Activated T-cell treated with anti-CD3 and anti-CD28 coated beads, Interleukin-2, amount 50 U/mL, for 24 hours (primary cell): ENCODE data around the gene MICU1.
"Not testable (repeated sequence)": the region's sequence is repeated elsewhere in the genome, so short reads cannot be mapped to it uniquely, and the experiment has no call there.

Experiments
- DNase-seq: peaks from one replicate; pipeline ENCODE4 v3.0.0-alpha.2; 2020
- H3K27ac Mint-ChIP-seq: 2 replicates; pipeline ENCODE4 v1.8.0; 2020; ENCODE audit warnings: mild to moderate bottlenecking, mixed read lengths
- H3K27me3 Mint-ChIP-seq: 2 replicates; pipeline ENCODE4 v1.8.0; 2020; ENCODE audit warnings: mixed read lengths
- H3K36me3 Mint-ChIP-seq: 2 replicates; pipeline ENCODE4 v1.8.0; 2020; ENCODE audit warnings: low read depth, mixed read lengths
- H3K4me1 Mint-ChIP-seq: 2 replicates; pipeline ENCODE4 v1.8.0; 2020; ENCODE audit warnings: low read depth, mixed read lengths
- H3K4me3 Mint-ChIP-seq: 2 replicates; pipeline ENCODE4 v1.8.0; 2020; ENCODE audit warnings: mild to moderate bottlenecking, moderate library complexity, mixed read lengths
- H3K9me3 Mint-ChIP-seq: 2 replicates; pipeline ENCODE4 v1.8.0; 2020; ENCODE audit warnings: mixed read lengths

Gene MICU1, protein sequence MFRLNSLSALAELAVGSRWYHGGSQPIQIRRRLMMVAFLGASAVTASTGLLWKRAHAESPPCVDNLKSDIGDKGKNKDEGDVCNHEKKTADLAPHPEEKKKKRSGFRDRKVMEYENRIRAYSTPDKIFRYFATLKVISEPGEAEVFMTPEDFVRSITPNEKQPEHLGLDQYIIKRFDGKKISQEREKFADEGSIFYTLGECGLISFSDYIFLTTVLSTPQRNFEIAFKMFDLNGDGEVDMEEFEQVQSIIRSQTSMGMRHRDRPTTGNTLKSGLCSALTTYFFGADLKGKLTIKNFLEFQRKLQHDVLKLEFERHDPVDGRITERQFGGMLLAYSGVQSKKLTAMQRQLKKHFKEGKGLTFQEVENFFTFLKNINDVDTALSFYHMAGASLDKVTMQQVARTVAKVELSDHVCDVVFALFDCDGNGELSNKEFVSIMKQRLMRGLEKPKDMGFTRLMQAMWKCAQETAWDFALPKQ

DNA sequence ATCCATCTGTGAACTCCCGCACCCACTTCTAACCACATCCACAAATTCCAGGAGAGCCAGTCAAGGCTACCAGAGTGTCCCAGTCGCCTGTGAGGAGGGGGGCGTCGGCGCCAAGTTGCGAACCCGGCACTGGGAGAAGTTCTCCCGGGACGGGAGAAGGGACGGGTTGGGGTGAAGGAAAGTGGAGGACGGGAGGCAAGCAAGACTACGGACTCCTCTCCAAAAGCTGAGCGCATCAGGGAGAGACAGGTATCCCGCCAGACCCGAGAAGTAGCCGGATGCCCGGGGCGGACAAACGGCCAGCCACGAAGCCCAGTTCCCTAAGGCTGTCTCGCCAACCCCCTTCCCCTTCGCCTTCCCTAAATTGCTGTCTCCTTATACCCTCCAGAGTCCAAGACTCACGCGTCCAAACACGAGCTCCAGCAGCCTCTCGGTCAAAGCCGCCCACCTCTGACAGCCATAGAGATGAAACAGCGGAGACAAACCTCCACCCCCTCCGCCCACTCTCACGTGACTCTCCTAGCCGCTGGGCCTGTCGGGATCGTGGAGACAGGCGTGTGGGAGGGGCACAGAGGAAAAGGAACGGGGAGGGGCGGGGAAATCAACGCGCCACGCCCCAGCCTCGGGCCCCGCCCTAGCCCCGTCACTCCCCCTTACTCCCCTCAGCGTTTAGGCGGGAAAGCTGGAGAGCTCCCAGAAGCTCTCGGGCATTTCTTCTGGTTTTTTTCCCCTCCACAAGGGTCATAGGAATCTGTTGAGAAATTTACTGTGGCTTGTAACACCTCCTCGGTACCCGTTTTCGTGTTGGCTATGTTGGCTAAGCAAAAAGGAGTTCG is at the start of gene MICU1:
MICU1 (minus strand) TSS at position 472 of the 836 bp plus-strand sequence. CDS start 59,286 bp downstream, outside the sequence.
- DNase-seq, result peak; percentile 94
- Mint-ChIP-seq H3K36me3 (peaks cover 12% of the 10 kb centered on the region), H3K27me3 (no peaks in the 10 kb centered on the region), H3K4me1 (peaks cover 13% of the 10 kb centered on the region), H3K27ac (peak within 1 kb of the TSS; percentile 97), H3K4me3 (peak within 1 kb of the TSS; percentile 98), H3K9me3 (no peaks in the 10 kb centered on the region)

DNA sequence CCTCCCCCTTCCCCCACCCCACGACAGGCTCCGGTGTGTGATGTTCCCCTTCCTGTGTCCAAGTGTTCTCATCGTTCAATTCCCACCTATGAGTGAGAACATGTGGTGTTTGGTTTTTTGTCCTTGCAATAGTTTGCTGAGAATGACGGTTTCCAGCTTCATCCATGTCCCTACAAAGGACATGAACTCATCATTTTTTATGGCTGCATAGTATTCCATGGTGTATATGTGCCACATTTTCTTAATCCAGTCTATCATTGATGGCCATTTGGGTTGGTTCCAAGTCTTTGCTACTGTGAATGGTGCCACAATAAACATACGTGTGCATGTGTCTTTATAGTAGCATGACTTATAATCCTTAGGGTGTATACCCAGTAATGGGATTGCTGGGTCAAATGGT is 48.3 kb upstream of the MICU1 start:
- not testable (repeated sequence) for DNase-seq, H3K27me3 Mint-ChIP-seq, H3K4me3 Mint-ChIP-seq, H3K27ac Mint-ChIP-seq, H3K9me3 Mint-ChIP-seq, H3K4me1 Mint-ChIP-seq, H3K36me3 Mint-ChIP-seq

DNA sequence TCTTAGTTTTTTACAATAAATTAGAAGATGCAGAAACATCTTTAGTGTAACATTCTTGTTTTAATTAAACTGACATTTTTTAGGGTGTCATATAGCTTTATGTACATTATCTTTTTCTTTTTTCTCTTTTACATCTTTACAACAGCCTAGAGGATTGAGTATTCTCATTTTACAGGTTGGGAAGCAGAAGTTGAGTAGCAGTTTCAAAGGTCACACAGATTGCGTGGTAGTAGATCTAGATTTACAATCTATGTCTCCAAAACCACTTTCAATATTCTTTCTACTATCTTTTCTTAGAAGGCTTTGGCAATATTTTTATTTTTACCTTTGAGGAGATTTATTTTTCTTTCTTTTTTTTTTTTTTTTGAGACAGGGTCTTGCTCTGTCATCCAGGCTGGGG is 47.4 kb upstream of the MICU1 start:
- DNase-seq, result no peak
- Mint-ChIP-seq H3K27me3 (no peaks in the 10 kb centered on the region), H3K27ac (no peak overlapping the region), H3K4me3 (no peak overlapping the region), H3K9me3 (no peaks in the 10 kb centered on the region), H3K4me1 (peaks cover 7% of the 10 kb centered on the region), H3K36me3 (no peaks in the 10 kb centered on the region)

DNA sequence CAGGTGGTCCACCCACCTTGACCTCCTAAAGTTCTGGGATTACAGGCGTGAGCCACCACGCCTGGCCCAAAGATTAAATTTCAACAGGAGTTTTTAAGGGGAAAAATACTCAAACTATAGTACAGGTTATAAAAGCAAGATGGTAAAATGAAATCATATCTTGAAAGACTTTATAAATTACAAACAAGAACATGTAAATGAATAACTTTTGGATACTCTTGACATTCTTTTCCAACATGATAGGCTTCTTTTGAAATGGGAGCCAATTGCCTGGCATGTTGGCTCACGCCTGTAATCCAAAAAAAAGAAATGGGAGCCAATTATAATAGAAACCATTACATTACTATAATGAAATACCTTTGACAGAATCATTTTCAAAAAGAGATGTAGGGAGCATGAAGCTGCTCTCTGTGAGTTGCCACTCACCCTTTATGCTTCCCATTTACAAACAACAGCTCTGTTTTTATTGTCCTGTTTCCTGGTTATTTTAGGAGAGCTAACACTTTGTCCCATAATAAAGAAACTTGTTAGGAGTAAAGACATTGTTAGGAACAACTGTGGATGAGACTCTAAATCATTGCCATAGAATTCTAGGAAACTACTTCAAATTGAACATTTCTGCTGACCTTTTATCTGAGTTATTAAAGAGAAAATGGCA is 41.5 kb upstream of the MICU1 start:
- Mint-ChIP-seq H3K9me3 (no peaks in the 10 kb centered on the region), H3K27me3 (no peaks in the 10 kb centered on the region), H3K36me3 (no peaks in the 10 kb centered on the region), H3K27ac (no peak overlapping the region), H3K4me3 (no peak overlapping the region), H3K4me1 (no peaks in the 10 kb centered on the region)
- no peak for DNase-seq

DNA sequence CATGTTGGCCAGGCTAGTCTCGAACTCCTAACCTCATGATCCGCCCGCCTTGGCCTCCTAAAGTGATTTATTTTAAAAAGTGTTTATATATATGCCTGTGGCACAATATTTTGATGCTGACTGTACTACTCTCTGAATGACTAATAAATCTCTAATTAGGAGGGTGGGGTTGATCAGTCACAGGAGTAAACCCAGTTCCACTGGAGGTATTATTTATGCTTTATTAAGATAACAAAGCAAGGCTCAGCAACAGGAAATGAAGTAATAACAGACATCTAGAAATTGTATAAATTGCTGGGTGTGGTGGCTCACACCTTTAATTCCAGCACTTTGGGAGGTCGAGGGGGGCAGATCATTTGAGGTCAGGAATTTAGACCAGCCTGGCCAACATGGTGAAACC is 40.0 kb upstream of the MICU1 start:
- Mint-ChIP-seq H3K9me3 (no peaks in the 10 kb centered on the region), H3K36me3 (no peaks in the 10 kb centered on the region), H3K4me3 (no peak overlapping the region), H3K27ac (no peak overlapping the region), H3K4me1 (no peaks in the 10 kb centered on the region), H3K27me3 (no peaks in the 10 kb centered on the region)
- DNase-seq, result no peak

DNA sequence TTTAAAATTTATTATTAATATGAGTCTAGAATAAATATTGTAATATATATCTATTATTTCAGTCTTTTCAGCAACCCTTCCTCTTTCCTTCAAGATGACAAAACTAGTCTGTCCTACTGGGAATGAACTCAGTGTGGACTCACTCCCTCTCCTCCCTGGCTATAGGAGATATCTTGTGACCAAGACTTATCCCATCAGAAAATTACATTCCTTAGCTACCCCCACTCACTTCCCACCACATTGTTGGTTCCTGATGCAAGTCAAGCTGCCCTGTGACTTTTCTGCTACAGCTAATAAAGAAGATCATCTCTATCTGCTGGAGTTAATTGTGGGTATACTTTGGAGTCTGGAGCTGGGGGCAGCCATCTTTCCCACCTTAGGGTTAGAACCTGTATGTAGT is 38.1 kb upstream of the MICU1 start:
- no peak overlapping the region for H3K27ac Mint-ChIP-seq
- no peaks in the 10 kb centered on the region for H3K27me3 Mint-ChIP-seq
- no peak overlapping the region for H3K4me3 Mint-ChIP-seq
- no peak for DNase-seq
- no peaks in the 10 kb centered on the region for H3K4me1 Mint-ChIP-seq
- no peaks in the 10 kb centered on the region for H3K9me3 Mint-ChIP-seq
- no peaks in the 10 kb centered on the region for H3K36me3 Mint-ChIP-seq

DNA sequence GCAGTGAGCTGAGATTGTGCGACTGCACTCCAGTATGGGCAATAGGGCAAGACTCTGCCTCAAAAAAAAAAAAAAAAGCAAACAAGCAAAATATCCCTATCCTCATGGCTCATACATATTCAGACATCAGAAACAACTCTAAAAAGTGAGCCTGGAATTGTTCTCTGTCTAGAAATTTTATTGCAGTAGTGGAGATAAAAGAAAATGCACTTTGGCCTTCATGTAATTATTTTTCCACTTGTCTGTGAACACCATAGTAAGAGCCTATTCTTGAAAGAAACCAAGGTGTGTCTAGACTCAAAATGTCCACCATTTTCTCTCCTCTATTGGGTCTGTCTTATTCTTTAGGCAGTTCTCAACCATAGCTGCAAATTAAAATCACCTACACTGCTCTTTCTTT is 35.6 kb upstream of the MICU1 start:
- Mint-ChIP-seq H3K36me3 (no peaks in the 10 kb centered on the region), H3K4me3 (no peak overlapping the region), H3K27me3 (no peaks in the 10 kb centered on the region), H3K9me3 (no peaks in the 10 kb centered on the region), H3K27ac (no peak overlapping the region), H3K4me1 (no peaks in the 10 kb centered on the region)
- no peak for DNase-seq

DNA sequence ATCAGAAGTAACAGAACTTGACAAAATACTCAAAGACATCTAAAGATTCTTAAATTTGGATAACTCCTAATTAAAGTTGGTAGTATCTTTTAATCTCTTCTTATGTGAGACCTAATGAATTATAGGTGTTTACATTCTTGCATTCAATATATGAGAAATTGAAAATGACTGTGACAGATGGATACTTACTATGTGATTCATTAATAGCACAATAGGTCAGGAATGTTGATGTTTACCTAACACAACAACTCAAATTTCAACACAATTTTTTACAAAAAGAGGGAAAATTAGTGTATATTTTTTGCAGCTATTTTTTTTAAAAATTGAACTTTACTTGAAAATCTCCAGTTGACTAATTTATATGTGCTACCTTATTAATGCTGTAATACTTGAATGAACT is 34.3 kb upstream of the MICU1 start:
- Mint-ChIP-seq H3K9me3 (no peaks in the 10 kb centered on the region), H3K4me3 (no peak overlapping the region), H3K36me3 (no peaks in the 10 kb centered on the region), H3K27me3 (no peaks in the 10 kb centered on the region), H3K4me1 (no peaks in the 10 kb centered on the region), H3K27ac (no peak overlapping the region)
- DNase-seq, result no peak

DNA sequence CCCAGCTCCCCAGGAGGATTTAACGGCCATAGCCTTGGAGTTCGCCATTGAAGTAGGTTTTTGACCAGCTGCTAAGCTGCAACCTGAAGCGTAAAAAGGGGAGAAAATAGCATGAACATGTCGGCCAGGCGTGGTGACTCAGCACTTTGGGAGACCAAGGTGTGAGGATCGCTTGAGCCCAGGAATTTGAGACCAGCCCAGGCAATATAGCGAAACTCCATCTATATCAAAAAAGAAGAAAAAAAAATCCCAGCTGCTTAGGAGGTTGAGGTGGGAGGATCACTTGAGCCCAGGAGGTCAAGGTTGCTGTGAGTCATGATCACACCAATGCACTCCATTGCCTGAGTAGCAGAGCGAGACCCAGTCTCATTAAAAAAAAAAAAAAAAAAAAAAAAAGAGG is 33.8 kb upstream of the MICU1 start:
- H3K4me3 Mint-ChIP-seq, result no peak overlapping the region
- H3K27me3 Mint-ChIP-seq, result no peaks in the 10 kb centered on the region
- no peaks in the 10 kb centered on the region for H3K9me3 Mint-ChIP-seq

DNA sequence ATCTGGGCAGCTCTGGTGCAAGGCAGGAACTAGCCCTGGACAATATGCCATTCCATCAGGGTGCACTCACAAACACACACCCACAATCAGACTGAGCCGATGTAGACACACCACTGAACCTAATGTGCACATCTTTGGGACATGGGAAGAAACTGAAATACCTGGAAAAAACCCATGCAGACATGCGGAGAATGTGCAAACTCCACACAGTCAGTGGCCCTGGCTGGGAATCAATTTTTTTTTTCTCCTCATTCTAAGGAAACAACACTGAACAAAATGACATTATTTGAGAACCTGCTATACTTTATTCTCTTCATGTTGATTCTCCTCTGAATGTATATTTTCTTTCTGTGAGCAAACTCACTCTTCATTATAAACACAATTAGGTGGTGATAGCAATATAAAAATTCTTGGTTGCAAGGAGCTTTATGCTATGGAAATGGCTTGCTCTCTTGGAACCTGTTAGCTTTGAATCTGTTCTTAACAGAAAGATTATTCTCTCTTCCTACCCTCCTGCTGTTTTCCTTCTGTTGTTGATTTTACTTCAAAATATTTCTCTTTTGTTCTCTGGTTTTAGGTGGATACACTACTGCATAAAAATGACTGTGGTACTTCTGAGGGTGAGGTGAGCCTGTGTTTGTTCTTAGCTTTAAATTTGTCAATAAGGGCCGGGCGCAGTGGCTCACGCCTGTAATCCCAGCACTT is 33.0 kb upstream of the MICU1 start:
- DNase-seq, result no peak
- H3K4me3 Mint-ChIP-seq, result no peak overlapping the region
- H3K27me3 Mint-ChIP-seq, result no peaks in the 10 kb centered on the region
- H3K9me3 Mint-ChIP-seq, result no peaks in the 10 kb centered on the region
- H3K4me1 Mint-ChIP-seq, result no peaks in the 10 kb centered on the region
- H3K36me3 Mint-ChIP-seq, result no peaks in the 10 kb centered on the region
- H3K27ac Mint-ChIP-seq, result no peak overlapping the region

More for the DNA sequence above, 33.8 kb upstream of the MICU1 start:
- no peak overlapping the region for H3K27ac Mint-ChIP-seq
- no peaks in the 10 kb centered on the region for H3K4me1 Mint-ChIP-seq
- no peaks in the 10 kb centered on the region for H3K36me3 Mint-ChIP-seq
- no peak for DNase-seq

DNA sequence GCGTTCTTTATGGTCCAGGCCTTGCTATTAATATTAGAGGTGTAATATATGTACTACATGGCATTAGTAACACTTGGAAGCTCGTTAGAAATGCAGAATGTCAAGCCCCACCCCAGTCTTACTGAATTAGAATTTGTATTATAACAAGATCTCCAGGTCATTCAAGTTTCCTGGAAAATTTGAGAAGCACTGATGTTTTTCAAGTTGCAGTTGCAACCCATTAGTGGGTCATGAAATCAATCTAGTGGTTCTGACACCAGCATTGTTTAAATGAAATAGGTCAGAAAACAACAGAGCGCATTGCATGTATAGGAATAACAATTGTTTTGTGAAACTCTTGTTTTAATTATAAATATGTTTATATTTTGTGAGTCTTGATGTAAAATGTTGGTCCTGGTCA is 28.8 kb upstream of the MICU1 start:
- no peak overlapping the region for H3K4me3 Mint-ChIP-seq
- no peaks in the 10 kb centered on the region for H3K4me1 Mint-ChIP-seq
- H3K36me3 Mint-ChIP-seq, result no peaks in the 10 kb centered on the region
- no peaks in the 10 kb centered on the region for H3K27me3 Mint-ChIP-seq
- H3K27ac Mint-ChIP-seq, result no peak overlapping the region
- no peaks in the 10 kb centered on the region for H3K9me3 Mint-ChIP-seq
- no peak for DNase-seq

DNA sequence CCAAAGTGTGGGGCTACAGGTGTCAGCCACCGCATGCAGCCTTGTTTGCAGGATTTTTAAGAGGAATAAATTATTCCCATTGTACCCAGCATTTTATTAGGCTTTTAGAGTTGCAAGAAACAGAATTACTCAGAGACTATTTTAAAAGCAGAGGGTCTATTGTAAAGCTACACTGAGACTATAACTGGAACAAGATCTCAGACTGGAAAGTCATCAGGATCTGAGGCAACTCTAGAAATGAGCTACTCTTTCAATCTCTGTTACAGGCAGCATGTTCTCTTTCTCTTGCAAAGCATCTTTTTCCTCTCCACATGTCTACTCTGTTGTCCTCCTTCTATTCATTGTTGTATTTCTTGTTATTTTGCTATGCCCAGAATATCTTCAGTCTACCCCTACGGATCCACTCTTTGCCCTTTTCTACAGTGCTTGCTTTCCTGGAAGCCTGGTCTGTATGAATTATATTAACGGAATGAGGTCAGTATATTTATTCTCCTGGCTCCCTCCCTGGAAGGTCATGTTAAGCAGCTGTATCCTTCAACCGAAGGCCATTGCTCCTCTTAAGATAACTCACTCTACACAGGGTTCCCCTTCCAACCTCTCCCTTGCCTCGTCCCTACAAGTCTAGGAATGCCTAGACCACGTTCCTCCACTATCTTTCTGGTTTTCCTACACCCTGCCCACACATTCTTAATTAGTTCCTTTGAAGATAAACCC is 27.7 kb upstream of the MICU1 start:
- Mint-ChIP-seq H3K36me3 (no peaks in the 10 kb centered on the region), H3K27me3 (no peaks in the 10 kb centered on the region), H3K4me3 (no peak overlapping the region), H3K27ac (no peak overlapping the region), H3K9me3 (no peaks in the 10 kb centered on the region), H3K4me1 (no peaks in the 10 kb centered on the region)
- DNase-seq, result no peak

DNA sequence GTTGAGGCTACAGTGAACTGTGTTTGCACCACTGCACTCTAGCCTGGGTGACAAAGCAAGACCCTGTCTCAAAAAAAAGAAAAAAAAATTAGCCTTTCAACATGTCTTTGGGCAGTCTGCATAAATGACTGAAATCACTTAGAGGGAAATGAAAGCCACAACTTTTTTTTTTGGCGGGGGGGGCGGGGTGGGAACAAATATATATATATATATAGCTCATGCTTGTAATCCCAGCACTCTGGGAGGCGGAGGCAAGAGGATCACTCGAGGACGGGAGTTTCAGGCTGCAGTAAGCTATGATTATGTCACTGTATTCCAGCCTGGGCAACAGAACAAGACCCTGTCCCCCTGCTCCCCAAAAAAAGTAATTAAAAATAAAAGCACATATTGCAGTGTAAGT is 23.4 kb upstream of the MICU1 start:
- H3K27me3 Mint-ChIP-seq, result no peaks in the 10 kb centered on the region
- H3K36me3 Mint-ChIP-seq, result no peaks in the 10 kb centered on the region
- DNase-seq, result no peak
- H3K27ac Mint-ChIP-seq, result no peak overlapping the region
- H3K9me3 Mint-ChIP-seq, result no peaks in the 10 kb centered on the region
- no peak overlapping the region for H3K4me3 Mint-ChIP-seq
- no peaks in the 10 kb centered on the region for H3K4me1 Mint-ChIP-seq

DNA sequence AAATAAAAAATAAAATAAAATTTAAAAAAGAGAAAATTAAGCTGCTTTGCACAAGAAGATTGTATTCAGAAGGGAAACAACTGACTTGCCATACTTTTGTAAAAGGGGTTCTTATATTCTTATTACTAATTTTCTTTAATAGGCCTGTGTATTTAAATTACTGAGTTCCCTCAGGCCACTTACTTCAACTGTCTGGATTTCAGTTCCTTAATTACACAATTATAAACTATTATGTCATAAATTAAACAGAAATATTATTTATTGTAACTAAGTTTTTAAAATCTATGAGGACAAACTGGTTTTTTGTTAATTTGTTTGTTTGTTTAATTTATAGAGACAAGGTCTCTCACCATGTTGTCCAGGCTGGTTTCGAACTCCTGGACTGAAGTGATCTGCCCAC is 22.4 kb upstream of the MICU1 start:
- no peak for DNase-seq
- no peaks in the 10 kb centered on the region for H3K9me3 Mint-ChIP-seq
- no peaks in the 10 kb centered on the region for H3K27me3 Mint-ChIP-seq
- H3K36me3 Mint-ChIP-seq, result no peaks in the 10 kb centered on the region
- no peak overlapping the region for H3K4me3 Mint-ChIP-seq
- no peak overlapping the region for H3K27ac Mint-ChIP-seq
- H3K4me1 Mint-ChIP-seq, result no peaks in the 10 kb centered on the region
